GM19351 (cell line): ENCODE results near the gene TTC27.
"Not testable (repeated sequence)": the region's sequence is repeated elsewhere in the genome, so short reads cannot be mapped to it uniquely, and the experiment has no call there.

ENCODE experiments used
- ATAC-seq: cut with Tn5 transposase; IDR thresholded peaks from one replicate; pipeline ENCODE4 v1.9.1; 2021; ENCODE audit warnings: mild to moderate bottlenecking, moderate library complexity; ENCODE audit not compliant: unreplicated experiment

The TTC27 gene

DNA sequence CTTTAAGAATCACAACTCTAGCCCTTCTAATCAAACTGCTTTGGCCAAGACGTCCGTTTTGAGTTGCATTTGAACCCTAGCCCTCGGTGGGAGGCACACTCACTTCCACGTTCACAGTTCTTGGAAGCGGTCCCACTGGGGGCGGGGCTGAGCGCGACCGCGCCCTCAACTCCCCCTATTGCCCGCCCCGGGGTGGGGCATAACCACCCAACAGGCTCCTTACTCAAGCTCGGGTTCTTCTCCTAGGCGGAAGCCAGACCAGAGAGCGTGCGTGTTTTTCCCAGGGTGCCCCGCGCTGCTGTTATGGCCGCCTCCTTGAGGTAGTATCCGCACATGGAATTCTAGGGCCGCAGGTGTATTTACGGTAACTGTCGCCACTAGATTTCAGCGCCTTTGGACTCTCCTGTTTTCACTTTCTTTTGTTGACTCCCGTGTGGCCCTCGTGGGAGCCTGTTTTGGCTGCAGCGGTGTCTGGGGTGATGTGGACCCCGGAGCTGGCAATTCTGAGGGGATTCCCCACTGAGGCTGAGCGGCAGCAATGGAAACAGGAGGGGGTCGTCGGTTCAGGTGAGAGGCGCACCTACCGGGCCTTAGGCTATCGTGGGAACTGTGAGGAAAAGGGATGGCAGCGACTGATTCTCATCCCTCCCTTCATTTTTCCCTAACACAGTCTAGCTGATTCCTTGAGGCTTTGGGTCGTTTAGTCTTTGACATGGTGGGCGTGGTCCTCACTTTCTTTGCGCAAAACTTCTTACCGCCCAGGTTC is at the start of gene TTC27:
TTC27 (plus strand) TSS at position 237 of the 766 bp plus-strand sequence; CDS start at position 480, 243 bp downstream.
- peak; percentile 100 for ATAC-seq

DNA sequence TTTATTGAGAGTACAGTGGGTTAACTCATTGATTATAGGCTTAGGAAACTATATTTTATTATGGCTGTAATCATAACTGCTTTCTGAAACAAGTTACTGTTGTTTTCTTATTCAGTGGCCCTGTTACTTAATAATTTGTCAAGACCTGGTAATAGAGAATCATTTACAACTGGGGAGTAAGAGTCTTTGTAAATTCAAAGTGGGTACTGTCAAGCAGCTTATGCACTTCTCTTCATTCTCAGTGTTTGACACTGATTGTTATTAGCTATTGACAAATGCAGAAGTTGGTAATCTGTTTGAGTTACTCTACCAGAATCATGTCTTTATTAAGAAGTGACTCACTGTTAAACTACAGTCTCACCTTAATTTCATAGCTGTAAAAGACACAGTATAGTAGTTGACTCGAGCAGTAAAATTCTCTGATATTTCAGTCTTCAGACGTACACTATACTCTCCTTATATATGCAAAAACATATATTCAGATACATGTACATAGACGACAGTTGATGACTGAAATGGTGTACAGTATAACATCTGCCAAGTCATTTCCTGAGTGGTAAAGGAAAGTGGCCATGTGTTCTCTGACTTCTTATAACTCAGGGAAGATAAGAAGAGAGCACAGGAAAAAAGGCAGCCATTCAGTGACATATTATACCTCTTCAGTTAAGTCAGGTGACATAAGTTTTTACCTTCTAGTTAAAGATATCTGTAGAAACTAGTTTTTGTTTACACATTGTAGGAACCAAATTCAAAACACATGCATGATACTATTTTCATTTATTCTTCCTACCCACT is 36.0 kb upstream of the TTC27 start:
- ATAC-seq = peak; percentile 87

DNA sequence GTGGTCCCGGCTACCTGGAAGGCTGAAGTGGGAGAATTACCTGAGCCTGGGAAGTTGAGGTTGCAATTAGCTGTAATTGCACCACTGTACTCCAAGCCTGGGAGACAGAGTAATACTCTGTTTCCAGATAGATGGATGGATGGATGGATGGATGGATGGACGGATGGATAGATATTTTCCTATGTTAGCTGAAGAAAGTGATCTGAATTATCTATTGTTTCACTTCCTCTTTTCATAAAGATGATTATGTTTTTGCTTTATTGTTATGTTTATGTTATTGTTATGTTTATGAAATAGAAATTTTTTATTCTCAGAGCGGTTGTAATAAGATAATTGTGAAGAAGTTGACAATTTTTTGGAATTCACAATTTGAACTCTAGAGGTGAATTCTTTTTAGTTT is 33.3 kb upstream of the TTC27 start:
- no peak for ATAC-seq

DNA sequence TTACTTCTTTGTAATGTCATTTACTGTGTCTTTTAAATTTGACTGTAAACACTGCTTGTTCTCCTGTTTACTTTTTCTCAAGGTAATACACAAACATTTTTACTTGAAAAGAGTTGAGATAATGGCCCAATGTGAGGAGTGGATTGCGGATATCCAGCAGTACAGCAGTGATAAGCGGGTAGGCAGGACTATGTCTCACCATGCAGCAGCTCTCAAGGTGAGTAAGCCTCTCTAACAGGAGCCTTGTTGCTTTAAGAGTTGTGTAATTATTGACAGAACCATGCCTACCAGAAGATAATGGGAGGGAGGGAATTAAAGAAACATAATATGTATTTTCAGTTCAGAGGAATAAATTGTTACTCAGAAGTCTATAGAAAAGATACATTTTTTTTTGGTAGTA is 16.5 kb upstream of the TTC27 start:
- no peak for ATAC-seq

DNA sequence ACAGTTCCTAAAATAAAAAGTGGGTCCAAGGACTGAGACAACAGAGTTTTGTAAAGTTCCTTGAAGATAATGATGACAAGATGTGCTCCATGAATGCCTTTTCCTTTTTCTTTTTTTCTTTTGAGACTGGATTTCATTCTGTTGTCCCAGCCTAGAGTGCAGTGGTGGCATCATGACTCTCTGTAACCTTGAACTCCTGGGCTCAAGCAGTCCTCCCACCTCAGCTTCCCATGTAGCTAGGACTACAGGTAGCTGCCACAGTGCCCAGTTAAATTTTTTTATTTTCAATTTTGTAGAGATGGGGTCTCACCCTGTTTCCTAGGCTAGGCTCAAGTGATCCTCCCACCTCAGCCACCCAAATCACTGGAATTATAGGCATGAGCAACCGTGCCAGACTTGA is 16.1 kb upstream of the TTC27 start:
- ATAC-seq = no peak

DNA sequence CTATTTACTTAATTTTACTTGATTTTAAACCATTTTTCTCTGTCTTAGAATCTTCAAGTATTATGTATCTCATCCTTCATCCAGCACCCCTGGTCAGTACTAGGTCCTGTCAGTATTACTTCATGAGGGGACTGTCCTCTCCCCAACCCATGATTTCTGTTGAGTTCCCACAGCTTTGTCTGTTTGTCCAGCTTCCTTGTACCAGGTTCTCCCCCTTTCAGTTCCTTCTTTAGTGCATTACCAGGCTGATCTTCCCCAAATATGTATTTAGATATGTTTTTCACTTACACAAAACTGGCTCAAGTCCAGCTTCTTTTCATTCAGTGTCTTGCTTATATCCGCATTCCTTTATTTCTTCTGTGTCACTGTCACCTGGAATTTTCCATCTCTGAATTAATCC is 13.8 kb upstream of the TTC27 start:
- no peak for ATAC-seq

DNA sequence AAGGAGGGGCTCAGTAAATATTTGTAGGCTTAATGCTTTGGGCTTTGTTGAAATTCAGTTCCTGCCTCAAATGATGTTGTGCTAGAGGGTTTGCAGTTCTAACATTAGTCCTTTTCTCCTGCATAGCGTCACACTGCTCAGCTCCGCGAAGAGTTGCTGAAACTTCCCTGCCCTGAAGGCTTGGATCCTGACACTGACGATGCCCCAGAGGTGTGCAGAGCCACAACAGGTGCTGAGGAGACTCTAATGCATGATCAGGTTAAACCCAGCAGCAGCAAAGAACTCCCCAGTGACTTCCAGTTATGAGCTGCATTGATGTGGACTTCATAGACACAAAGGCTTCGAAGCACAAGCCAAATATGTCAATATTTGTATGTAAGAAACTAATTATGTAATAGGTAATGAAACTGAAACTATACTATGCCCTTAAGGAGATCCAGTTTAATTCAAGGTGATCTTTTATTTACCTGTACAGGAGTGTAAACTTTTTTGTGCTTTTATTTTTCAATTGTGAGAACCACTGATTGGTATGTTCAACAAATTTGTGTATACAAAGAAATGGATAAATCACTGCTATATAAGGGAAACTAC is 10.2 kb upstream of the TTC27 start:
- no peak for ATAC-seq

DNA sequence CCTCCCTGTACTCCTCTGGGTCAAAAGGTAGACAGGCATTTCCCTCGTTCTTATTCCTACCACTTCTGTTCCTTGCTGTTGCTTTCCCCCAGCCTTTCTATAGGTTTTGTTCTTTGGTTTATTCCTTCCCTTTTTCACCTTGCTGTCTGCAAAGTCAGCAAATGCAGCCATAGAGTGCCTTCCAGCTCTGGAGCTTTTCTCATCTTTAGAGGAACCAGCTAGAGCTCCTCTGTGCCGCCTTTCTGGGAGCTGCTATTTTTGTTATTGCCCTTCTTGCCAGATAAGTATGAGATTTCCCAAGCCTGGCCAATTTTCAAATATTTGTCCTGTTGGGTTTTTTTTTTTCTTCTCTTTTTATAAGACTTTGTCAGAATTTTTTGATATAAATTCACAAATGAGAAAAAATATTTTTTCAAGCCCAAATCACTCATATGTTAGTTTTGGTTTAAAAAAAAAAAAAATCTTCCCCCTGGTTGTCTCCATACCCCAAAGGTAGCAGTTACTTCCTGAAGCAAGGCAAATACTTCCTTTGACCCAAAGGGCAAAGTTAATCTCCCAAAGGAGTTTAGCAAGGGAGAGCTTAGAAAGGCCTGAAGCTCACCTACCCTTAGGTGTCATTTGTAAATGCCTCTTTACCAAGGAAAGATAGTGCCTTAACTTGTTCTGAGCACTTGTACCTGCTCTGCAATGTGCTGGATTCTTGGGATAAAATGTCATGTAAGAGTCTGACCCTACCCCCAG is 5.1 kb upstream of the TTC27 start:
- ATAC-seq = no peak

DNA sequence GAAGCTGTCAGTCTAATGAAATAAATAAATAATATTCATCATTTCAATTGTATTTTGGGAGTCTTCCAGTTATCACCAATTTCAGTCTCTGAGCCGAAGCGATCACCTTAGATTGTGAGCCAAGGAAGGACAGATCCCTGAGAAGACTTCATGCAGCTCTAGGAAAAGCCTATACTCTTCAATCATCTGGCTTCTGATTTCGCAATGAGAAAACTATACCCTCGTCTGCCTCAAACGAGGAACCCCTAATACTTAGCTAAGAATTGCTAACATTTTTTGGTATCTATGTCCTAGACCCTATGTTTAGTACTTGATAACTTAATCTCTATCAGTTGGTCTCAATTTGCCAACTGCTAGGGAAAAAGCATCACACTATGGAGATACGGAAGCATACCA is 4.5 kb upstream of the TTC27 start:
- ATAC-seq = no peak

DNA sequence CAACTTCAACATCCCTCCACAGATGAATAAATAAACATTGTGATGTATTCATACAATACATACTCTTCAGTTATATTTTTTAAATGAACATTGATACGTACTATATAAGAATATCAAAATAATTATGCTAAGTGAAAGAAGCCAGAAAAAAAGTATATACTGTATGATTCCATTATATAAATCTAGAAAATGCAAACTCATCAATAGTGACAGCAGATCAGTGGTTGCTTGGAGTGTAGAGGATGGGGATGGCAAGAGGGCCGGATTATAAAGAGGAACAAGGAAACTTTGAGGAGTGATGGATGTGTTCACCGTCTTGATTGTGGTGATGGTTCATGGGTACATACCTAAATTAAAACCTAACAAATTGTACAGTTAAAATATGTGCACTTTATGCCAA is 3.0 kb upstream of the TTC27 start:
- ATAC-seq = no peak

DNA sequence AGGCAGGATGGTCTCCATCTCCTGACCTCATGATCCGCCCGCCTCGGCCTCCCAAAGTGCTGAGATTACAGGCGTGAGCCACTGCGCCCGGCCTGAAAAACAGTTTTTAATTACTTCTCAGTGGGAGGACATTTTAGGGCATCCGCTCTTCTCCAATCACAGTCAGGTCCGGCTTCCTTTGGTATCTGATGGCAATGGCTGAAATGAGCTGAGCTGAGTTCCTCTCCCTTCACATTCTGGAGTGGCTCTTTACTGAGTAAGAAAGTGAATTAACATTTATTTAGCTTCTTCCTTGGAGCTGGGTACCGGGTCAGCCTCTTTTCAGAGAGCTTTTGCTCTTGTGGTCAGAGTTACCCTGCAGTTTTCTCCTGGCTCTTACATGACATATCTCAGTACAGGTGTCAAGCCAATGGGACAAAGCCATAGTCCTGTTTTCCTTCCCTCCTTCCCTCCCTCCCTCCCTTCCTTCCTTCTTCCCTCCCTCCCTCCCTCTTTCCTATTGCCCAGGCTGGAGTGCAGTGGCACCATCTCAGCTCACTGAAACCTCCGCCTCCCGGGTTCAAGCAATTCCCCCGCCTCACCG is 1.1 kb upstream of the TTC27 start:
- no peak for ATAC-seq

DNA sequence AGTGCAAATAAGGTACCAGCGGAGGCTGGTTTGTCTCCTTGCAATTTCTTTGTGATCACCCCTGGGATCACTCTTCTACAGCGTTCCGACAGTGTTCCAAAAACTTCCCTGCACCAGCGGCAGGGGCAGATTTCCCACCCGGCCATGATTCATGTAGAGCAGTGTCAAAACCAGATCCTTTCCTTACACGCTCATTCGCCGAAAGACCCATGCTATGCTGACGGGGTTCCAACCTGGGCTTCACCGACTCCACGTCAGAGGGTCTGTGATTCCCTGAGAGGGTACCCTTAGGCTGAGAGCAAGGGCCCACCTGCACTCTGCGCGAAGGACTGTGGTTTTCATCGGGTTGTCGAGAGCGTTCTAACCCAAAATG is 423 bp upstream of the TTC27 start:
- ATAC-seq = peak; percentile 28

DNA sequence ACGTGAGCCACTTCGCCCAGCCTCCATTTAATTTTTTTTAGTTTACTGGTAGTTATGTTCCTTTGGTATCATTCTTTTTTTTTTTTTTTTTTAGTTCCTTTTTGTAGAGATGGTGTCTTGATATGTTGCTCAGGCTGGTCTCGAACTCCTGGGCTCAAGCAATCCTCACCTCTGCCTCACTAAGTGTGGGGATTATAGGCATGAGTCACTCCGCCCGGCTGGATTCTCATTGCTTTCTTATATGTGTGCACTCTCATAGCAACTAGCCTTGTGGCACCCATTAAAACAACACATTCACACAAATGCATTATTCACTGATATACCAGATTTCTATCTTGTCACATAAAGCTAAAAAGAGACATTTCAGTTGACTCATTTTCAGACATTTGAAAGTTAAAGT is 4.2 kb downstream of the TTC27 start:
- no peak for ATAC-seq

DNA sequence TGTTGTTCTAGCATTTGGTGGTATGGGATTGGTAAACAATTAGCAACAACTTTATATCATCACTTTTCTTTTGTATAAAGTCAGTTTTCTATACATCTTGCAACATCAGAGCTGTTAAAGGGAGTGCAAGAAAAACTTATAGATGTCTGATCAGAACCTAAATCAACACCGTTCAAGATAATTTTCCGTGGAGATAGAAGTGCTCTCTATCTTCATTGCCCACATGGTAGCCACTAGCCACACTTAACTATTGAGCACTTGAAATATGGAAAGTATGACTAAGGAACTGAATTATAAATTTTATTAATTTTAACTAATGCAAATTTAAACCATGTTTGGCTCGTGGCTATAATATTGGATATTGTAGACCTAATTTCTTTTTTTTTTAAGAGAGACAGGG is 5.2 kb downstream of the TTC27 start:
- ATAC-seq = no peak

DNA sequence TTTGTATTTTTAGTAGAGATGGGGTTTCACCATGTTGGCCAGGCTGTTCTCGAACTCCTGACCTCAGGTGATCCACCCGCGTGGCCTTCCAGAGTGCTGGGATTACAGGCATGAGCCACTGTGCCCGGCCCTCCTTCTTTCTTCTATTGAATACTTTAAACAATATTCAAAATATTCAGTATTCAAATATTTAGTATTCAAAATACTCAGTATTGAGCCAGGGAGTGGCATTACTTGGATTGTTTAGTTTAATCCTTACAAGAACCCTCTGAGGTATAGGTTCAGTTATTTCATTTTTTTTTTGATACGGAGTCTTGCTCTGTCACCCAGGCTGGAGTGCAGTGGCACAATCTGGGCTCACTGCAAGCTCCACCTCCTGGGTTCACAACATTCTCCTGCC is 10.7 kb downstream of the TTC27 start:
- not testable (repeated sequence) for ATAC-seq

DNA sequence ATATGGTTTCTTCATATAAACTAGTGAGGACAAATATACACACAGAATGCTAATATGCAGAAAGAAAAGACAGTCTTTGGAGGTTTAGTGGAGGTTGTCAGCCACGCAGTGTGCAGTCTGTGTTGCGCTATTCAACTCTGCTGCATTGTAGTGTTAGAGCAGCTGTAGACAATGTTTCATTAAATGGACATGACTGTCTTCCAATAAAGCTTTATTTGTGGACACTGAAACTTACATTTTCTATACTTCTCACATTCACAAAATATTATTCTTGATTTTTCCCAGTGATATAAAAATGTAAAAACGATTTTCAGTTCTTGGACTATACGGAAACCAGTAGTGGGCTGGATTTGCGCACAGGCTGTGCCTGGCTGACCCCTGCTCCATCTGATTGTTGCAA is 13.3 kb downstream of the TTC27 start:
- ATAC-seq = no peak

DNA sequence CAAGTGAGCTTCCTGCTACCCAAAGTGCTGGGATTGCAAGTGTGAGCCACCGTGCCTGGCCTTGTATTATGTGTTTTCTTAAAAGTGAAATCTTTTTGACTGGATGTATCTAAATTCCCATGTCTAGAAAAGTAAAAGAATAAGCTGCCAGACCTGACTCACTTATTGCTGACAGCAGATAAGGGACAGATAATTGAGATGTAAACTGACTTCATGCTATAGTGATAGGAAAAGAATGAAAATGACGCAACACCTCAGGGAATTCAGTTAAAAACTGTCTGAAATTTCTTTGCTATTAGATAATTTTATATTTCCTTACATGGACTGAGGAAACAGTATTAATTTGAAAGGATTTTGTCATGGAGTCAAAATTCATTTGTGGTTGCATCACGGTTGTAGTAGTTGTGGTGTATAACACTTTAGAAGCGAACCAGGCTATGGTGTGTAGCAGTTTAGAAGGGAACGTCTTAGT is 19.4 kb downstream of the TTC27 start:
- no peak for ATAC-seq

DNA sequence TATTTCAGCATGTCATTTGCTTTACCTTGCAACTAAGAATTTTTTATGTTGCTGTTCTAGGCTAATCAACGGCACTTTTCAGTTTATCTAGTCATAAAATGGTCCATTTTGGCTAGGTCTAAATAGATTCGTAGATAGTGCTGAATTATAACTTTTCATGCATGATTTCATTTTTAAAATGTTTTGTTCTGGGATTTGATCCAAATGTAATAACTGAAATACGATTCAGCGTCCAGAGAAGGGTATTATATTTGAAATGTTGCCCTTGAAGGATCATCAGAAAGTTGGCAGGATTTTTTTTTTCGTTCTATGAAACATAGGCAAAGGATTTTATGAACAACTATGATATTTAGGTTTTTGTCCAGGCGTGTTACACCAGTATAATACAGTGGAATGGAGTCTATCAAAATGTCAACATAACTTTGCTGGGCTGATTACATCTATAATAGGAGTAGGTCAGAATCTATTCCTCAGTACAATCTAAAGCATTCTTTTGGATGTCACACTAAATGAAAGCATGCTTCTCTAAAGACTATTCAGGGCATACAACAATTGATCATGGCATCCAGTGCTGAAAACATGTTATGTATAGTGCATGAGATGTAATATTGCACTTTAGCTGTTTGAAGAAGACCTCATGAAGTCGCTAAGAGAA is 24.8 kb downstream of the TTC27 start:
- ATAC-seq = no peak

DNA sequence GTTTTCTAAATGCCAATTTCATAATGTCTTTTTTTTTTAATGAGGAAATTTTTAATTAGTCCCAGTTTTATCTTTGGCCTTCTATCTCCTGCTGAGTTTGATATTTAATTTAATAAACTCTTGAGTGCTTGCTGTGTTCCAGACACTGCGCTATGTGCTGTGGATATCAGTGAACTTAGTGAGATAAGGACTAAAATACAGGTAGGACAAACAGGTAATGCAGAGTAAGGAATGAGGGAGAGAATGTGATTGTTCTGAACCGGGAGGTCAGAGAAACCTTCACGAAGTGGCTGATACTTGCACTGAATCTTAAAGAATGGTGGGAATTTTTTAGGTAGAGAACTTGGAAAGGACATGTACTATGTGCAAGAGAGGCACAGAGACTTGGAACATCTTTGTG is 28.2 kb downstream of the TTC27 start:
- ATAC-seq = no peak

DNA sequence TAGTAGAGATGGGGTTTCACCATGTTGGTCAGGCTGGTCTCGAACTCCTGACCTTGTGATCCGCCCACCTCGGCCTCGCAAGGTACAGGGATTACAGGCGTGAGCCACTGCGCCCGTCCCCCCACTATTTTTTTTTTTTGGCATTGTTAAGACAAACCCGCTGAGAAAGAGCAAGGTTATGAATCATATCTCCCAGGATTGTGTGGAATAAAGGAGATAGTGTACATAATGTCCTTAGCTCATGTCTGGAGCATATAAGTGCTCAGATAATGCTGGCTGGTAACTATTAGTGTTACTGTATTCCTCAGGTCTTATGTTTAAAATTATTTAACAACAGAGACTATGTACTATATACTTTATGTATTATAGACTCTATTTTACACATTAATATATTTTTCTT is 36.0 kb downstream of the TTC27 start:
- ATAC-seq = no peak
